GM12878 (cell line): ENCODE results near the gene THAP6. TPM values are rescaled to one million over a fixed set of nuclear protein-coding genes. Genes with fewer than 3 reads are reported as not detected.

Experiments
- BACH1 ChIP-seq: fragments of 450-650 bp; IDR thresholded peaks from 2 replicates; pipeline ENCODE4 v1.6.1; 2017; ENCODE audit warnings: mild to moderate bottlenecking, borderline replicate concordance
- BHLHE40 ChIP-seq, 2 experiments: fragments of 450-650 bp in 1 of 2; IDR thresholded peaks; 2 replicates each; pipeline ENCODE4 v1.6.1; 2011 to 2017; ENCODE audit warnings: low read depth in 2 of 2, borderline replicate concordance in 1 of 2, improper control_type of control experiment in 1 of 2, low read length in 1 of 2, mild to moderate bottlenecking in 1 of 2
- CREB1 ChIP-seq: IDR thresholded peaks from 2 replicates; pipeline ENCODE4 v1.6.1; 2012; ENCODE audit warnings: low read depth, mild to moderate bottlenecking, inconsistent platforms
- CUX1 ChIP-seq: IDR thresholded peaks from 2 replicates; pipeline ENCODE4 v1.6.1; 2012; ENCODE audit warnings: improper control_type of control experiment, low read depth, low read length; ENCODE audit not compliant: insufficient replicate concordance
- ELK1 ChIP-seq: IDR thresholded peaks from 2 replicates; pipeline ENCODE4 v1.6.1; 2012; ENCODE audit warnings: low read depth, low read length, improper control_type of control experiment
- HDAC2 ChIP-seq: fragments of 200-600 bp; sonication (generic); IDR thresholded peaks from 2 replicates; pipeline ENCODE4 v1.6.1; 2017
- MYC ChIP-seq: IDR thresholded peaks from 2 replicates; pipeline ENCODE4 v1.6.1; 2011; ENCODE audit warnings: mild to moderate bottlenecking, low read length, moderate library complexity, inconsistent platforms; ENCODE audit not compliant: insufficient read depth, insufficient replicate concordance, insufficient read length, severe bottlenecking
- NR2C2 ChIP-seq: IDR thresholded peaks from 2 replicates; pipeline ENCODE4 v1.6.1; 2011; ENCODE audit warnings: borderline replicate concordance, low read depth; ENCODE audit not compliant: control insufficient read depth, insufficient read length
- PML ChIP-seq: IDR thresholded peaks from 2 replicates; pipeline ENCODE4 v1.6.1; 2012; ENCODE audit warnings: low read length, inconsistent platforms
- POLR2A ChIP-seq: IDR thresholded peaks from 2 replicates; pipeline ENCODE4 v1.6.1; 2011; ENCODE audit warnings: low read depth, mild to moderate bottlenecking, low read length
- RELA ChIP-seq: fragments of 450-650 bp; IDR thresholded peaks from 2 replicates; pipeline ENCODE4 v1.8.0; 2014; ENCODE audit warnings: borderline replicate concordance; ENCODE audit not compliant: partially characterized antibody
- RUNX3 ChIP-seq: IDR thresholded peaks from 2 replicates; pipeline ENCODE4 v1.6.1; 2012; ENCODE audit warnings: low read length, inconsistent platforms
- SMAD1 ChIP-seq: fragments of 450-650 bp; IDR thresholded peaks from 2 replicates; pipeline ENCODE4 v1.6.1; 2018; ENCODE audit warnings: mild to moderate bottlenecking, low read depth; ENCODE audit not compliant: partially characterized antibody
- SMAD5 ChIP-seq: IDR thresholded peaks from 2 replicates; pipeline ENCODE4 v1.6.1; 2016; ENCODE audit warnings: antibody characterized with exemption, low read depth
- SP1 ChIP-seq: IDR thresholded peaks from one replicate; pipeline ENCODE4 v1.6.1; 2011; ENCODE audit warnings: low read depth, low read length
- SREBF1 ChIP-seq: IDR thresholded peaks from 2 replicates; pipeline ENCODE4 v1.6.1; 2012; ENCODE audit warnings: mild to moderate bottlenecking, low read length
- ZNF207 ChIP-seq: fragments of 450-650 bp; IDR thresholded peaks from 2 replicates; pipeline ENCODE4 v1.6.1; 2014; ENCODE audit warnings: antibody characterized with exemption, mild to moderate bottlenecking, borderline replicate concordance
- polyA plus RNA-seq, 11 experiments: library from polyadenylated mRNA; depleted of rRNA in 4 of 11; unstranded in 6 of 11; stranded (reverse) in 5 of 11; fragments of >200 nt; fragmentation: Nextera tagmentation in 4 of 11; fragmentation: Illumina TruSeq in 1 of 11; extraction: Ambion mirVana in 4 of 11; extraction: Trizol in 1 of 11; gene quantifications; 1 replicate in 1 of 11; 2 replicates in 10 of 11; pipeline versions ENCODE4 v1.2.1 to v1.2.3, GENCODE V29; 2011 to 2016; ENCODE audit warnings: inconsistent platforms in 2 of 11, missing spikeins in 2 of 11, low read depth in 1 of 11
- total RNA-seq, 4 experiments: library from RNA; depleted of rRNA in 3 of 4; stranded (reverse); fragments of >200 nt in 3 of 4; fragmentation: Illumina TruSeq in 1 of 4; extraction: Trizol in 1 of 4; gene quantifications; 2 replicates each; pipeline versions ENCODE4 v1.2.1 to v1.2.3, GENCODE V29; 2013 to 2021
- TF ChIP-seq, protein P1 (sequence below): IDR thresholded peaks from 2 replicates; pipeline ENCODE4 v1.6.1; 2011; ENCODE audit warnings: low read depth, low read length, improper control_type of control experiment, borderline replicate concordance
- TF ChIP-seq, protein P2 (sequence below): fragments of 450-650 bp; IDR thresholded peaks from 2 replicates; pipeline ENCODE4 v1.6.1; 2017; ENCODE audit warnings: mild to moderate bottlenecking, moderate library complexity

Gene THAP6
- total and polyA plus RNA-seq, 10 of the 15 experiments (the other 5 are each of a cell fraction or from before 2014, with no cell fraction given) = 8.9 to 21.9 (median 12.8) TPM

DNA sequence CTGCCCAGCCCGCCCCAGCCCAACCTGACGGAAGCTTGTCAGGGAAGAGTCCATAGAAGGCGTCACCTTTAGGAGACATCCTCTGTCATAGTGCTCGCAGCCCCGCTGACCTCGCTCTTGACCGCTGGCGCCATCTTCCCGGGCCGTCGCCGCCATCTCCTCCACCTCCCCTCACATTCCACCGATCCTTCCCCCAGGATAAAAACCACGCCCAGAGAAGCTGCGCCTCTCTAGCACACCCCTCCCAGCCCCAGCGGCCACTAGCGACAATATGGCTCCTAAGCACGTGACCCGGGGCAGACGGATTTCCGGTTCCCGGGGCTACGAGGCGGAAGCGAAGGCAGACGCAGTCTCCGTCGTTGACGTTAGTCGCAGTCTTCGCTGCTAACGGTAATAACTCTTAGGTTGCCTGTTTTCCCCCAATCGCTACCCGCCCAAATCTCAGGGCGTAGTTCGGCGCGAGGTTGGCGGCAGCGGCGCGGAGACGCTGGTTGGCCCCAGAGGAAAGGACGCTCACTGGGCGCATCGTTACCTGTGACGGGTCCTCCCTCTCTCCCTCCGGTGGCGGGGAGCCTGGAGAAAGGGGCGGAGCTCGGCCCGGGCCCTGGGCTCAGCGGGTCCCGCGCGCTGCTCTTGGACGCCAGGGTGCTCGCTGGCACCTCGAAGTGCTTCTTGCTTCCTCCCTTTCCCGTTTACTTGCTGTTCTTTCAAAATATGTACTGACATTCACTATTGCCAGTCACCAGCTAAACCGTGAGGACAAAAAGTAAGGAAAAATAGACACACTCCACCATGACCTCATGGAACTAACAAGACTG is at the start of gene THAP6, which contains the start of gene RCHY1 (continued):
- peak; percentile 72; the same call in 1 of the 2 replicates for TF ChIP-seq ELK1
- TF ChIP-seq SREBF1 = peak; percentile 44
- TF ChIP-seq, protein P1, sequence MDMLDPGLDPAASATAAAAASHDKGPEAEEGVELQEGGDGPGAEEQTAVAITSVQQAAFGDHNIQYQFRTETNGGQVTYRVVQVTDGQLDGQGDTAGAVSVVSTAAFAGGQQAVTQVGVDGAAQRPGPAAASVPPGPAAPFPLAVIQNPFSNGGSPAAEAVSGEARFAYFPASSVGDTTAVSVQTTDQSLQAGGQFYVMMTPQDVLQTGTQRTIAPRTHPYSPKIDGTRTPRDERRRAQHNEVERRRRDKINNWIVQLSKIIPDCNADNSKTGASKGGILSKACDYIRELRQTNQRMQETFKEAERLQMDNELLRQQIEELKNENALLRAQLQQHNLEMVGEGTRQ = peak; percentile 85
- peak; percentile 93 to 97 for TF ChIP-seq BHLHE40 (IDR thresholded peaks at IDR 0.05; ENCODE audit: borderline replicate concordance in 1 of 2, low read depth in 2 of 2, low read length in 1 of 2)
- no peak for TF ChIP-seq SP1
- TF ChIP-seq RUNX3 = peak; percentile 57
- 0 out of 2 replicates have a peak, but pooled peaks have one; percentile 14 for TF ChIP-seq BACH1
- no peak for TF ChIP-seq CUX1
- peak; percentile 98 for TF ChIP-seq PML
- no peak for TF ChIP-seq HDAC2
- TF ChIP-seq MYC = no peak
- TF ChIP-seq, protein P2, sequence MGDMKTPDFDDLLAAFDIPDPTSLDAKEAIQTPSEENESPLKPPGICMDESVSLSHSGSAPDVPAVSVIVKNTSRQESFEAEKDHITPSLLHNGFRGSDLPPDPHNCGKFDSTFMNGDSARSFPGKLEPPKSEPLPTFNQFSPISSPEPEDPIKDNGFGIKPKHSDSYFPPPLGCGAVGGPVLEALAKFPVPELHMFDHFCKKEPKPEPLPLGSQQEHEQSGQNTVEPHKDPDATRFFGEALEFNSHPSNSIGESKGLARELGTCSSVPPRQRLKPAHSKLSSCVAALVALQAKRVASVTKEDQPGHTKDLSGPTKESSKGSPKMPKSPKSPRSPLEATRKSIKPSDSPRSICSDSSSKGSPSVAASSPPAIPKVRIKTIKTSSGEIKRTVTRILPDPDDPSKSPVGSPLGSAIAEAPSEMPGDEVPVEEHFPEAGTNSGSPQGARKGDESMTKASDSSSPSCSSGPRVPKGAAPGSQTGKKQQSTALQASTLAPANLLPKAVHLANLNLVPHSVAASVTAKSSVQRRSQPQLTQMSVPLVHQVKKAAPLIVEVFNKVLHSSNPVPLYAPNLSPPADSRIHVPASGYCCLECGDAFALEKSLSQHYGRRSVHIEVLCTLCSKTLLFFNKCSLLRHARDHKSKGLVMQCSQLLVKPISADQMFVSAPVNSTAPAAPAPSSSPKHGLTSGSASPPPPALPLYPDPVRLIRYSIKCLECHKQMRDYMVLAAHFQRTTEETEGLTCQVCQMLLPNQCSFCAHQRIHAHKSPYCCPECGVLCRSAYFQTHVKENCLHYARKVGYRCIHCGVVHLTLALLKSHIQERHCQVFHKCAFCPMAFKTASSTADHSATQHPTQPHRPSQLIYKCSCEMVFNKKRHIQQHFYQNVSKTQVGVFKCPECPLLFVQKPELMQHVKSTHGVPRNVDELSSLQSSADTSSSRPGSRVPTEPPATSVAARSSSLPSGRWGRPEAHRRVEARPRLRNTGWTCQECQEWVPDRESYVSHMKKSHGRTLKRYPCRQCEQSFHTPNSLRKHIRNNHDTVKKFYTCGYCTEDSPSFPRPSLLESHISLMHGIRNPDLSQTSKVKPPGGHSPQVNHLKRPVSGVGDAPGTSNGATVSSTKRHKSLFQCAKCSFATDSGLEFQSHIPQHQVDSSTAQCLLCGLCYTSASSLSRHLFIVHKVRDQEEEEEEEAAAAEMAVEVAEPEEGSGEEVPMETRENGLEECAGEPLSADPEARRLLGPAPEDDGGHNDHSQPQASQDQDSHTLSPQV = no peak
- TF ChIP-seq SMAD5 = peak; percentile 88
- peak; percentile 91 for TF ChIP-seq CREB1
- TF ChIP-seq SMAD1 = peak; percentile 71
- 0 out of 2 replicates have a peak, but pooled peaks have one; percentile 23 for TF ChIP-seq ZNF207
- TF ChIP-seq NR2C2 = no peak
- peak; percentile 98 for TF ChIP-seq POLR2A
- TF ChIP-seq RELA = peak; percentile 76
